Duodenal mucosa (tissue), 2 donors: Measurements from ENCODE around the gene KLK1.
"Not testable (repeated sequence)": the region's sequence is repeated elsewhere in the genome, so short reads cannot be mapped to it uniquely, and the experiment has no call there.

ENCODE experiments used
- H3K27ac ChIP-seq: one replicate; pipeline ENCODE4 v1.7.0; 2013; ENCODE audit warnings: low read depth, low read length
- H3K27me3 ChIP-seq, 2 donors: one replicate each; pipeline ENCODE4 v1.7.0; 2013; ENCODE audit warnings: low read length in 2 of 2, control low read depth in 1 of 2; ENCODE audit not compliant: insufficient read depth in 2 of 2, control insufficient read depth in 1 of 2
- H3K36me3 ChIP-seq, 2 donors: one replicate each; pipeline ENCODE4 v1.7.0; 2013; ENCODE audit warnings: low read length in 2 of 2, control low read depth in 1 of 2; ENCODE audit not compliant: insufficient read depth in 2 of 2, control insufficient read depth in 1 of 2
- H3K4me1 ChIP-seq, 2 donors: one replicate each; pipeline ENCODE4 v1.7.0; 2013; ENCODE audit warnings: low read length in 2 of 2, control low read depth in 1 of 2; ENCODE audit not compliant: insufficient read depth in 2 of 2, control insufficient read depth in 1 of 2
- H3K4me3 ChIP-seq, 2 donors: one replicate each; pipeline ENCODE4 v1.7.0; 2013; ENCODE audit warnings: low read length in 2 of 2, low read depth in 1 of 2
- H3K9ac ChIP-seq, 2 donors: one replicate each; pipeline ENCODE4 v1.7.0; 2013; ENCODE audit warnings: low read length in 2 of 2, low read depth in 1 of 2
- H3K9me3 ChIP-seq, 2 donors: one replicate each; pipeline ENCODE4 v1.7.0; 2013; ENCODE audit warnings: low read length in 2 of 2, control low read depth in 1 of 2; ENCODE audit not compliant: control insufficient read depth in 1 of 2

KLK1 gene

GRCh38 chr19:50794074-50794875 is 29.3 kb downstream of the KLK1 start:
- Histone ChIP-seq H3K9me3 (no peaks in the 10 kb centered on the region), H3K4me3 (no peak overlapping the region), H3K27me3 (peaks cover 5 to 6% of the 10 kb centered on the region in 2 donors), H3K36me3 (peaks cover 10 to 26% of the 10 kb centered on the region in 2 donors), H3K4me1 (peaks cover 0 to 5% of the 10 kb centered on the region in 2 donors), H3K27ac (no peak overlapping the region), H3K9ac (no peak overlapping the region)

- H3K36me3 ChIP-seq, result peaks cover 10 to 19% of the 10 kb centered on the region in 2 donors
- no peak overlapping the region for H3K27ac ChIP-seq
- H3K9ac ChIP-seq, result no peak overlapping the region
- no peaks in the 10 kb centered on the region for H3K9me3 ChIP-seq
- H3K4me1 ChIP-seq, result peaks cover 0 to 5% of the 10 kb centered on the region in 2 donors
- no peak overlapping the region for H3K4me3 ChIP-seq
- H3K27me3 ChIP-seq, result peaks cover 5 to 6% of the 10 kb centered on the region in 2 donors
These were observed 30.0 kb downstream of the KLK1 start for GRCh38 chr19:50793558-50794065.

- Histone ChIP-seq H3K27ac (no peak overlapping the region), H3K4me3 (no peak overlapping the region), H3K4me1 (peaks cover 0 to 5% of the 10 kb centered on the region in 2 donors), H3K36me3 (peaks cover 2 to 8% of the 10 kb centered on the region in 2 donors), H3K9ac (no peak overlapping the region), H3K27me3 (peaks cover 5 to 6% of the 10 kb centered on the region in 2 donors), H3K9me3 (no peaks in the 10 kb centered on the region)
These were observed 31.0 kb downstream of the KLK1 start for GRCh38 chr19:50792272-50793250.

- no peak overlapping the region for H3K9ac ChIP-seq
- H3K9me3 ChIP-seq, result no peaks in the 10 kb centered on the region
- no peak overlapping the region for H3K27ac ChIP-seq
- no peak overlapping the region for H3K4me3 ChIP-seq
- H3K36me3 ChIP-seq, result peaks cover 0 to under 1% of the 10 kb centered on the region in 2 donors
- H3K27me3 ChIP-seq, result peaks cover 5 to 6% of the 10 kb centered on the region in 2 donors
- peaks cover 0 to 5% of the 10 kb centered on the region in 2 donors for H3K4me1 ChIP-seq
These were observed 31.9 kb downstream of the KLK1 start for GRCh38 chr19:50791594-50792271.

- no peak overlapping the region for H3K4me3 ChIP-seq
These were observed 32.6 kb downstream of the KLK1 start for GRCh38 chr19:50790922-50791467.

GRCh38 chr19:50790396-50790795 is 33.2 kb downstream of the KLK1 start, which contains the start of gene ACP4:
TSS of gene ACP4 (plus strand) at chr19:50790415. CDS start at chr19:50790415, 0 bp downstream.
- Histone ChIP-seq H3K4me1 (peaks cover 0 to 5% of the 10 kb centered on the region in 2 donors), H3K36me3 (no peaks in the 10 kb centered on the region), H3K27ac (no peak within 1 kb of the TSS), H3K4me3 (no peak within 1 kb of the TSS), H3K9ac (no peak within 1 kb of the TSS), H3K27me3 (peaks cover 5 to 6% of the 10 kb centered on the region in 2 donors), H3K9me3 (no peaks in the 10 kb centered on the region)

More at GRCh38 chr19:50790922-50791467, 32.6 kb downstream of the KLK1 start:
- H3K4me1 ChIP-seq, result peaks cover 0 to 5% of the 10 kb centered on the region in 2 donors
- H3K27me3 ChIP-seq, result peaks cover 5 to 6% of the 10 kb centered on the region in 2 donors
- no peak overlapping the region for H3K9ac ChIP-seq
- no peak overlapping the region for H3K27ac ChIP-seq
- no peaks in the 10 kb centered on the region for H3K36me3 ChIP-seq
- H3K9me3 ChIP-seq, result no peaks in the 10 kb centered on the region

GRCh38 chr19:50785329-50785728 is 38.3 kb downstream of the KLK1 start:
- Histone ChIP-seq H3K27me3 (peaks cover 4 to 6% of the 10 kb centered on the region in 2 donors), H3K9ac (no peak overlapping the region), H3K4me3 (no peak overlapping the region)

GRCh38 chr19:50784710-50785109 is 38.9 kb downstream of the KLK1 start:
- Histone ChIP-seq H3K9ac (no peak overlapping the region), H3K27ac (no peak overlapping the region), H3K36me3 (no peaks in the 10 kb centered on the region), H3K4me1 (no peaks in the 10 kb centered on the region), H3K9me3 (no peaks in the 10 kb centered on the region), H3K4me3 (no peak overlapping the region), H3K27me3 (peaks cover 9 to 11% of the 10 kb centered on the region in 2 donors)

More at GRCh38 chr19:50785329-50785728, 38.3 kb downstream of the KLK1 start:
- H3K4me1 ChIP-seq, result no peaks in the 10 kb centered on the region
- no peaks in the 10 kb centered on the region for H3K9me3 ChIP-seq
- H3K36me3 ChIP-seq, result no peaks in the 10 kb centered on the region
- H3K27ac ChIP-seq, result no peak overlapping the region

- H3K9me3 ChIP-seq, H3K36me3 ChIP-seq, H3K27ac ChIP-seq, H3K4me1 ChIP-seq, H3K4me3 ChIP-seq, H3K9ac ChIP-seq: not testable (repeated sequence)
- peaks cover 18 to 19% of the 10 kb centered on the region in 2 donors for H3K27me3 ChIP-seq
These were observed 39.8 kb downstream of the KLK1 start for GRCh38 chr19:50783848-50784152.
